Upper lobe of right lung (tissue), 1 donor: ENCODE measurements around the gene MYLK4. TPM values are rescaled to one million over a fixed set of nuclear protein-coding genes. Genes with fewer than 3 reads are reported as not detected.

ENCODE experiments used
- ATAC-seq: fragments of 200-7000 bp; cut with Tn5 transposase; one replicate; pipeline ENCODE4 v1.9.1; 2020; ENCODE audit warnings: mild to moderate bottlenecking, moderate library complexity
- DNase-seq: peaks from one replicate; pipeline ENCODE4 v3.0.0-alpha.2; 2020
- H3K27ac ChIP-seq: fragments of 200-600 bp; one replicate; pipeline ENCODE4 v1.8.0; 2022
- H3K27me3 ChIP-seq: fragments of 200-600 bp; one replicate; pipeline ENCODE4 v1.8.0; 2022; ENCODE audit warnings: mild to moderate bottlenecking
- H3K36me3 ChIP-seq: fragments of 200-600 bp; one replicate; pipeline ENCODE4 v1.8.0; 2022
- H3K4me1 ChIP-seq: fragments of 200-600 bp; one replicate; pipeline ENCODE4 v1.8.0; 2022
- H3K4me3 ChIP-seq: fragments of 200-600 bp; one replicate; pipeline ENCODE4 v1.8.0; 2022; ENCODE audit warnings: mild to moderate bottlenecking
- H3K9me3 ChIP-seq: fragments of 200-600 bp; one replicate; pipeline ENCODE4 v1.8.0; 2022
- intact Hi-C: fragments of 100-400 bp; cut with DNase I; formaldehyde crosslinking; loops from one replicate; pipeline ENCODE4 v1.11.0; 2022
- total RNA-seq: library from RNA; stranded (reverse); fragmentation: NEBNext Ultra II Directional; extraction: Animal tissue kit (Norgen Biotek cat#: 25700); gene quantifications from one replicate; pipeline ENCODE4 v1.2.1, GENCODE V29; 2021
- TF ChIP-seq, protein P1 (sequence below): fragments of 200-600 bp; IDR thresholded peaks from one replicate; pipeline ENCODE4 v1.8.0; 2022; ENCODE audit warnings: antibody characterized with exemption
- donor health status: DM: no; HTN: yes; CAD: no; lungs with severe emphysema.

MYLK4 gene
- total RNA-seq, 1 donor from 2014 or later, result 0.84 TPM

- H3K4me1 ChIP-seq, result no peaks in the 10 kb centered on the region
- no peak for ATAC-seq
- intact Hi-C loops, result no loop called here
- no peaks in the 10 kb centered on the region for H3K27me3 ChIP-seq
- H3K9me3 ChIP-seq, result no peaks in the 10 kb centered on the region
- H3K36me3 ChIP-seq, result no peaks in the 10 kb centered on the region
- TF ChIP-seq, protein P1, sequence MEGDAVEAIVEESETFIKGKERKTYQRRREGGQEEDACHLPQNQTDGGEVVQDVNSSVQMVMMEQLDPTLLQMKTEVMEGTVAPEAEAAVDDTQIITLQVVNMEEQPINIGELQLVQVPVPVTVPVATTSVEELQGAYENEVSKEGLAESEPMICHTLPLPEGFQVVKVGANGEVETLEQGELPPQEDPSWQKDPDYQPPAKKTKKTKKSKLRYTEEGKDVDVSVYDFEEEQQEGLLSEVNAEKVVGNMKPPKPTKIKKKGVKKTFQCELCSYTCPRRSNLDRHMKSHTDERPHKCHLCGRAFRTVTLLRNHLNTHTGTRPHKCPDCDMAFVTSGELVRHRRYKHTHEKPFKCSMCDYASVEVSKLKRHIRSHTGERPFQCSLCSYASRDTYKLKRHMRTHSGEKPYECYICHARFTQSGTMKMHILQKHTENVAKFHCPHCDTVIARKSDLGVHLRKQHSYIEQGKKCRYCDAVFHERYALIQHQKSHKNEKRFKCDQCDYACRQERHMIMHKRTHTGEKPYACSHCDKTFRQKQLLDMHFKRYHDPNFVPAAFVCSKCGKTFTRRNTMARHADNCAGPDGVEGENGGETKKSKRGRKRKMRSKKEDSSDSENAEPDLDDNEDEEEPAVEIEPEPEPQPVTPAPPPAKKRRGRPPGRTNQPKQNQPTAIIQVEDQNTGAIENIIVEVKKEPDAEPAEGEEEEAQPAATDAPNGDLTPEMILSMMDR, result no peak
- H3K27ac ChIP-seq, result no peak overlapping the region
- DNase-seq, result no peak
- H3K4me3 ChIP-seq, result no peak overlapping the region
These were observed 83.1 kb downstream of the MYLK4 start for GRCh38 chr6:2667617-2668016.

GRCh38 chr6:2666906-2667575 lies 83.7 kb downstream of the MYLK4 start:
- Histone ChIP-seq H3K27me3 (no peaks in the 10 kb centered on the region), H3K9me3 (no peaks in the 10 kb centered on the region), H3K36me3 (no peaks in the 10 kb centered on the region), H3K27ac (no peak overlapping the region), H3K4me3 (no peak overlapping the region), H3K4me1 (no peaks in the 10 kb centered on the region)
- TF ChIP-seq, protein P1, result no peak
- DNase-seq (no peak), ATAC-seq (no peak)
- intact Hi-C loops, result no loop called here

DNA sequence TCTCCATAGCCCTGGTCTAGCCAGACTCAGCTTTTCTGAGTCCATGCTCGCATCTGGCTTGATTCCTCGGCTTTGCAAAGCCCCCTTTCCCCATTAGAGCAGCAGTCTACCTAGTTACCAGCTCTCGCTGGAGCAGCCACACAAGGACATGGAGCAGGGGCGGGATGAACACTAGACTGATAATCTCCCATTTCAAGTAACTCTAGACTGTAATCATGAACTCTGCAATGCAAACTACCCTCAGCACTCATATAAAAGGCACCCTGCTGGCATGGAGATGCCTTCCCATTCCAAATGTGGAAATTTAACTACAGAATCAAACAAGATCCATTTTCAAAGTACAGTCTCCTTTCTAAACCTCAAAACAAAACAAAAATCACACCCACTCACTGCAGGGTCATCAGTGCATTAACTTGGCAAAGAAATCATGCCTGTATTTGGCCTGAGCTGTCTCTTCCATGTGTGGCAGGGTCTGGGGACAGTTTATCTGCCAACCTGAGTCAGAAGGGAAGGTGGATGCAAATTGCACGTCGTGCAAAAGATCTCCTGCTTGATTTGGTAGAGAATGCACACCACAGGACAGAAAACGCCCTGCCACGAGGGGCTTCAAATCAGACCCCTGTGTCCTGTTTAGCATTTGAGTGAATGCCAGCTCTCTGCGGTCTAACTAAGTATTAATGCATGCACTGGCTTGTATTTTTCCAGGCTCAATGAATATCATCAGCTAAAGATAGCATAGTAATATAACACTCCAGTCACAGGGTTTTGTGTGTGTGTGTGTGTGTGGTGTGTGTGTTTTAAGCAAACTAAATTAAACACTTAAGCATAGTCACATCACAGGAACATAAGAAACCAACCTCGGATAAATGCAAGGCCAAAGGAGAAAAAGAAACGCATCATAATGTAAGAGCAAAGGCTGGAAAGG lies 85.3 kb downstream of the MYLK4 start:
- ATAC-seq (no peak), DNase-seq (no peak)
- TF ChIP-seq, protein P1, result no peak
- intact Hi-C loops, result no loop called here
- Histone ChIP-seq H3K4me1 (no peaks in the 10 kb centered on the region), H3K27ac (no peak overlapping the region), H3K36me3 (no peaks in the 10 kb centered on the region), H3K4me3 (no peak overlapping the region), H3K27me3 (no peaks in the 10 kb centered on the region), H3K9me3 (no peaks in the 10 kb centered on the region)

GRCh38 chr6:2663123-2663522 lies 87.6 kb downstream of the MYLK4 start:
- Histone ChIP-seq H3K36me3 (no peaks in the 10 kb centered on the region), H3K27ac (no peak overlapping the region), H3K4me3 (no peak overlapping the region), H3K27me3 (no peaks in the 10 kb centered on the region), H3K9me3 (no peaks in the 10 kb centered on the region), H3K4me1 (no peaks in the 10 kb centered on the region)
- DNase-seq (no peak), ATAC-seq (peak; percentile 51)
- intact Hi-C loops, result no loop called here
- TF ChIP-seq, protein P1, result no peak

DNA sequence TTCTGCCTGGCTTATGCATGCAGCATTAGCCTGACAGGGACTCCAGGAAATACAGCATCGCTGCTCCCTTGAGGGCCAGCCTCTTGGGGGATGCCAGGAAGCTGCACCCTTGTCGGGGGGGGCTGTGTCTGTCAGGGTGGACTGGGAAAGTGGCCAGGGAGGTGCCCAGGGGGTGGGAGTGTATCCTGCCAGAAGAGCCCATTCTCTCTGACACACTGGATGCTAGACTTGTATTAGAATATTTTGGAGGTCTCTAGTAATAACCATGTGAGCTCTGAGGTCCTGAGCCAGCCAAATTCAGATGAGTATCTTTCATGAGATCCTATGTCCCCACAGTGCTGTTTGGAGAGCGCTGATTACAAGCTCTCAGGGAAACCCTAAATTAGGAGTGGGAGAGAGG lies 89.1 kb downstream of the MYLK4 start:
- intact Hi-C loops, result no loop called here

More for the DNA sequence above, 89.1 kb downstream of the MYLK4 start:
- DNase-seq, result no peak
- H3K27ac ChIP-seq, result no peak overlapping the region
- H3K4me3 ChIP-seq, result no peak overlapping the region
- TF ChIP-seq, protein P1, result no peak
- H3K9me3 ChIP-seq, result no peaks in the 10 kb centered on the region
- no peaks in the 10 kb centered on the region for H3K36me3 ChIP-seq
- no peaks in the 10 kb centered on the region for H3K4me1 ChIP-seq
- no peaks in the 10 kb centered on the region for H3K27me3 ChIP-seq
- ATAC-seq, result no peak
